Loucy (cell line): Measurements from ENCODE around the gene IL13RA1.

ENCODE experiments used
- H2AFZ ChIP-seq: fragments of 200-600 bp; sonication (generic); 2 replicates; pipeline ENCODE4 v1.6.0; 2016; ENCODE audit warnings: antibody characterized with exemption, mild to moderate bottlenecking, low read length, moderate library complexity
- H3F3A ChIP-seq: fragments of 200-600 bp; 2 replicates; pipeline ENCODE4 v1.6.0; 2016; ENCODE audit warnings: antibody characterized with exemption, low read depth, mild to moderate bottlenecking
- H3K27me3 ChIP-seq: fragments of 200-600 bp; sonication (generic); 2 replicates; pipeline ENCODE4 v1.6.1; 2014; ENCODE audit warnings: low read length, mild to moderate bottlenecking; ENCODE audit not compliant: insufficient read depth, poor library complexity, severe bottlenecking
- H3K36me3 ChIP-seq: fragments of 200-600 bp; sonication (generic); 2 replicates; pipeline ENCODE4 v1.6.1; 2016; ENCODE audit warnings: low read length; ENCODE audit not compliant: insufficient read depth
- H3K4me1 ChIP-seq: fragments of 200-600 bp; sonication (generic); 2 replicates; pipeline ENCODE4 v1.5.1; 2014; ENCODE audit warnings: low read length, mild to moderate bottlenecking; ENCODE audit not compliant: insufficient read depth, poor library complexity, severe bottlenecking
- H3K4me2 ChIP-seq: fragments of 200-600 bp; sonication (generic); 2 replicates; pipeline ENCODE4 v1.6.0; 2014; ENCODE audit warnings: antibody characterized with exemption, low read length, low read depth, mild to moderate bottlenecking; ENCODE audit not compliant: poor library complexity, severe bottlenecking
- H3K4me3 ChIP-seq: fragments of 200-600 bp; sonication (generic); 2 replicates; pipeline ENCODE4 v1.5.1; 2014; ENCODE audit warnings: low read length, mild to moderate bottlenecking, mixed read lengths; ENCODE audit not compliant: poor library complexity, severe bottlenecking
- H3K79me2 ChIP-seq: fragments of 200-600 bp; sonication (generic); 2 replicates; pipeline ENCODE4 v1.6.1; 2014; ENCODE audit warnings: low read length; ENCODE audit not compliant: insufficient read depth
- H3K9ac ChIP-seq: fragments of 200-600 bp; sonication (generic); 2 replicates; pipeline ENCODE4 v1.6.0; 2014; ENCODE audit warnings: mild to moderate bottlenecking, low read depth, low read length, moderate library complexity; ENCODE audit not compliant: poor library complexity, severe bottlenecking
- H3K9me2 ChIP-seq: fragments of 200-600 bp; sonication (generic); replicated peaks from 2 replicates; pipeline ENCODE4 v1.6.1; 2016; ENCODE audit warnings: low read depth, low read length, mixed read lengths
- H3K9me3 ChIP-seq: fragments of 200-600 bp; sonication (generic); 2 replicates; pipeline ENCODE4 v1.6.1; 2014; ENCODE audit warnings: mild to moderate bottlenecking, antibody characterized with exemption, low read length, low read depth; ENCODE audit not compliant: insufficient read depth
- H4K20me1 ChIP-seq: fragments of 200-600 bp; sonication (generic); 2 replicates; pipeline ENCODE4 v1.6.0; 2014; ENCODE audit warnings: antibody characterized with exemption, low read length, mild to moderate bottlenecking; ENCODE audit not compliant: insufficient read depth, poor library complexity, severe bottlenecking
- EZH2phosphoT487 ChIP-seq: fragments of 200-600 bp; IDR thresholded peaks from 2 replicates; pipeline ENCODE4 v1.6.1; 2018; ENCODE audit warnings: antibody characterized with exemption, mild to moderate bottlenecking, moderate library complexity, borderline replicate concordance
- TF ChIP-seq, protein P1 (sequence below): fragments of 200-600 bp; sonication (generic); conservative IDR thresholded peaks from 2 replicates; pipeline ENCODE4 v1.5.1; 2014; ENCODE audit warnings: mild to moderate bottlenecking, antibody characterized with exemption, low read length

IL13RA1 gene

DNA sequence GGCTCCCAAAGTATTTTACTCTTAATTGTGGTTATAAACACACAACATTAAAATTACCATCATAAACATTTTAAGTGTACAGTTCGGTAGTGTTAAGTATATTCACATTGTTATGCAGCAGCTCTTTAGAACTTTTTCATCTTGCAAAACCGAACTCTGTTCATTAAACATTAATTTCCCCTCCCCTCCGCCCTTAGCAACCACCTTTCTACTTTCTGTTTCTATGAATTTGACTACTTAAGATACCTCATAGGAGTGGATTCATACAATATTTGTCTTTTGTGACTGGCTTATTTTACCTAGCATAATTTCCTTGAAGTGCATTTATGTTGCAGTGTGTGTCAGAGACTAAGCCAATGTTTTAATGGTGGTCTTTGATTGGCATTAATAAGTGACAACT is 32.6 kb downstream of the IL13RA1 start:
- Histone ChIP-seq H3K9ac (no peak overlapping the region), H3K4me2 (no peak overlapping the region), H3K4me1 (no peaks in the 10 kb centered on the region), H2AFZ (no peak overlapping the region), H3K4me3 (no peak overlapping the region), H3F3A (no peaks in the 10 kb centered on the region), H3K79me2 (no peaks in the 10 kb centered on the region), H3K36me3 (no peaks in the 10 kb centered on the region), H4K20me1 (no peaks in the 10 kb centered on the region), H3K9me2 (no peaks in the 10 kb centered on the region), H3K9me3 (no peaks in the 10 kb centered on the region), H3K27me3 (no peaks in the 10 kb centered on the region)
- TF ChIP-seq EZH2phosphoT487 = no peak
- TF ChIP-seq, protein P1, sequence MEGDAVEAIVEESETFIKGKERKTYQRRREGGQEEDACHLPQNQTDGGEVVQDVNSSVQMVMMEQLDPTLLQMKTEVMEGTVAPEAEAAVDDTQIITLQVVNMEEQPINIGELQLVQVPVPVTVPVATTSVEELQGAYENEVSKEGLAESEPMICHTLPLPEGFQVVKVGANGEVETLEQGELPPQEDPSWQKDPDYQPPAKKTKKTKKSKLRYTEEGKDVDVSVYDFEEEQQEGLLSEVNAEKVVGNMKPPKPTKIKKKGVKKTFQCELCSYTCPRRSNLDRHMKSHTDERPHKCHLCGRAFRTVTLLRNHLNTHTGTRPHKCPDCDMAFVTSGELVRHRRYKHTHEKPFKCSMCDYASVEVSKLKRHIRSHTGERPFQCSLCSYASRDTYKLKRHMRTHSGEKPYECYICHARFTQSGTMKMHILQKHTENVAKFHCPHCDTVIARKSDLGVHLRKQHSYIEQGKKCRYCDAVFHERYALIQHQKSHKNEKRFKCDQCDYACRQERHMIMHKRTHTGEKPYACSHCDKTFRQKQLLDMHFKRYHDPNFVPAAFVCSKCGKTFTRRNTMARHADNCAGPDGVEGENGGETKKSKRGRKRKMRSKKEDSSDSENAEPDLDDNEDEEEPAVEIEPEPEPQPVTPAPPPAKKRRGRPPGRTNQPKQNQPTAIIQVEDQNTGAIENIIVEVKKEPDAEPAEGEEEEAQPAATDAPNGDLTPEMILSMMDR = no peak

DNA sequence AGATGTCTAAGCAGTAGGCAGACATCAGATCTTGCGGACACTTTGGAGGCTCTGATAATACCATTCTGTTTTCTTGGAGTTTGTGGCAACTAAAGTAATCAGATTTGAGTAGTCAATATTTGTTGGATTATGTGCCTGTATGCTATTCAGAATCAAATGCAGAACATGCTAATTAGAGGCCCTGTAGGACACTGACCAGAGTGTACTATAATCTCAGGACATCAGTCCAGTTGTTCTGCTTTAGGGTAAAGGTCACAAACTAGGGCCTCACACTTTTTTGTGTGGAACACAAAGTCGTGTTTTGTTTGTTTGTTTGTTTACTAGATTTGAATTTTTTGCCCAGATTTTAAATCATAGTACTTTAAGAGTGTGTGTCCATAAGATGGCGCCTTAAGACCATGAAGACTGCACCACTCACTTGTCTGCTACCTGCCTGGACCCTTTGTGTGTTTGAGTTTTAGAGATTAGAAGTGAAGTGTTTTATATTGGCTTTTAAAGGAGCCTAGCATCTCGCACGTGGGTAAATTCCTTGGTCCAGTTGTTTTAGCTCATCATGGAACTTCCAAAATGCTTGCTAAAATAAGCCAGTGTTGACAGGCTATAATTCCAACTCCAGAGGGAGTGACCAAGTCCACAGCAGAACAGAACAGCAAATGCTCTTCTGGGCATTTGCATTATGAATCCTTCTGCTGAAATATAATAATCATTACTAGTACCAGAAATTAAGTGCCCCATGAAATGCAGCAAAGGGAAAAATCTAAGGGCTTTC is 34.7 kb downstream of the IL13RA1 start:
- no peak overlapping the region for H3K4me3 ChIP-seq
- no peak for TF ChIP-seq EZH2phosphoT487
- TF ChIP-seq, protein P1 = peak; percentile 47
- no peaks in the 10 kb centered on the region for H3F3A ChIP-seq
- H3K79me2 ChIP-seq = no peaks in the 10 kb centered on the region
- H3K4me2 ChIP-seq = no peak overlapping the region
- no peaks in the 10 kb centered on the region for H3K4me1 ChIP-seq
- no peaks in the 10 kb centered on the region for H3K27me3 ChIP-seq
- H3K9me2 ChIP-seq = no peaks in the 10 kb centered on the region
- no peaks in the 10 kb centered on the region for H4K20me1 ChIP-seq
- H2AFZ ChIP-seq = no peak overlapping the region
- H3K36me3 ChIP-seq = no peaks in the 10 kb centered on the region
- H3K9me3 ChIP-seq = no peaks in the 10 kb centered on the region
- H3K9ac ChIP-seq = no peak overlapping the region

DNA sequence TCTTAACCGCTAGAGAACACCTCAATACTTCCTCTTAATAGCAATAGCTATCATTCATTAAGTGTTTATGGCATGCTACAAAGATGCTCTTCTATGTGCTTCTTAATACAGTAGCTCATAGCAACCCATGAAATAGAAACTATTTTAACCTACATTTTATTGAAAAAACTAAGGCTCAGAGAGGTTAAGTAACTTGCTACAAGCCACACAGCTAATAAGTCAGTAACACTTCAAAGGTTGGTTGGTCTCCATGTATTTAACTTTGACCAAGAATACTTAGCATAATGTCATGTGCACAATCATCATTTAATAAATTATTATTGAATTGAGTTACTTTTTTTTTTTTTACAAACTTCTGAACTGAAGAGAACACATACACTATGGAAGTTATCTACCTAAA is 36.1 kb downstream of the IL13RA1 start:
- Histone ChIP-seq H3K4me1 (no peaks in the 10 kb centered on the region), H3K36me3 (no peaks in the 10 kb centered on the region), H3F3A (no peaks in the 10 kb centered on the region), H4K20me1 (no peaks in the 10 kb centered on the region), H3K9me2 (no peaks in the 10 kb centered on the region), H3K9me3 (no peaks in the 10 kb centered on the region), H3K27me3 (no peaks in the 10 kb centered on the region), H3K4me2 (no peak overlapping the region), H3K9ac (no peak overlapping the region), H3K4me3 (no peak overlapping the region), H3K79me2 (no peaks in the 10 kb centered on the region), H2AFZ (no peak overlapping the region)
- TF ChIP-seq EZH2phosphoT487 = no peak
- TF ChIP-seq, protein P1 = no peak
